ENCODE results near the gene CYP4X1.
"Not testable (repeated sequence)": the region's sequence is repeated elsewhere in the genome, so short reads cannot be mapped to it uniquely, and the experiment has no call there.

CYP4X1 gene

GRCh38 chr1:47023268-47024140, at the start of gene CYP4X1:
TSS of gene CYP4X1 (plus strand) at chr1:47023669. CDS start at chr1:47023818, 149 bp downstream.
- DNase-seq, result peak in 31 of 56 donors; percentile 1 to 68 (median 17)

- peak in 4 of 56 donors; percentile 8 to 14 (median 8) for DNase-seq
These were observed 40.2 kb upstream of the CYP4X1 start for GRCh38 chr1:46983166-46983829.

GRCh38 chr1:46983830-46984586, 39.5 kb upstream of the CYP4X1 start:
- DNase-seq, result no peak

- DNase-seq, result not testable (repeated sequence)
These were observed 32.9 kb upstream of the CYP4X1 start for GRCh38 chr1:46990541-46990940.

GRCh38 chr1:46991083-46991923, 32.2 kb upstream of the CYP4X1 start:
- DNase-seq, result no peak

GRCh38 chr1:46996659-46997281, 26.7 kb upstream of the CYP4X1 start:
- DNase-seq, result no peak

GRCh38 chr1:47002211-47002610, 21.3 kb upstream of the CYP4X1 start:
- DNase-seq, result no peak

- no peak for DNase-seq
These were observed 19.5 kb upstream of the CYP4X1 start for GRCh38 chr1:47003896-47004403.

- not testable (repeated sequence) for DNase-seq
These were observed 17.0 kb upstream of the CYP4X1 start for GRCh38 chr1:47006437-47006836.

- no peak for DNase-seq
These were observed 10.2 kb upstream of the CYP4X1 start for GRCh38 chr1:47013293-47013692.

GRCh38 chr1:47021070-47021469, 2.4 kb upstream of the CYP4X1 start:
- no peak for DNase-seq

GRCh38 chr1:47024141-47024801, 802 bp downstream of the CYP4X1 start:
- peak in 5 of 56 donors; percentile 0 to 11 (median 3) for DNase-seq

GRCh38 chr1:47030170-47030805, 6.8 kb downstream of the CYP4X1 start:
- DNase-seq, result no peak

- no peak for DNase-seq
These were observed 7.6 kb downstream of the CYP4X1 start for GRCh38 chr1:47031059-47031458.

GRCh38 chr1:47031585-47031984, 8.1 kb downstream of the CYP4X1 start:
- no peak for DNase-seq

- DNase-seq, result no peak
These were observed 13.3 kb downstream of the CYP4X1 start for GRCh38 chr1:47036764-47037163.

GRCh38 chr1:47059376-47059775, 35.9 kb downstream of the CYP4X1 start:
- no peak for DNase-seq

GRCh38 chr1:47067097-47067594, 43.7 kb downstream of the CYP4X1 start, which contains the start of gene CYP4Z1:
TSS of gene CYP4Z1 (plus strand) at chr1:47067231. CDS start at chr1:47067491, 260 bp downstream.
- no peak for DNase-seq

- DNase-seq, result not testable (repeated sequence)
These were observed 45.6 kb downstream of the CYP4X1 start for GRCh38 chr1:47069080-47069479.
